NCI-H2196 (cell line): Measurements from ENCODE around the gene HIBADH.

Source experiments
- DNase-seq: peaks from one replicate; lab custom pipeline; 2025; ENCODE audit not compliant: unreplicated experiment; lab: John Stamatoyannopoulos, UW

The HIBADH gene

GRCh38 chr7:27662490-27663205 lies at the start of gene HIBADH:
Gene HIBADH, minus strand, starts transcription at chr7:27662883. Its CDS starts 95 bp downstream, at chr7:27662788.
- peak; percentile 98 for DNase-seq

DNA sequence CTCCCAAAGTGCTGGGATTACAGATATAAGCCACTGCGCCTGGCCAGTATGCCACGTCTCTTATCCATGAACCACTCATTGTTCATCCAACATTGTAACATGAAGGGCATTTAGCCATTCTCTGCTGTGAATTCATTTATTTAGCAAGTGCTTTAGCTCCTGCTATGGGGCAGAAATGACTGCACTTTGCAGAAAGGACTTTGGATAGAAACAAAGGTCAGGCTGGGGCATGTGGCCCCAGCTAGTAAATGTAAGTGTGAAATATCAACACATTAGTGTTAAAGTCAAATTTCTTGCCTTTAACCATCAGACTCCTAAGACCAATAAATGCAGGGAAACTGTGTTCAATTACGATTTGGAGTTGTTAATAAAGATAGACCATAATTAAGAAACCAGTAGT lies 49.5 kb upstream of the HIBADH start:
- DNase-seq, result no peak

DNA sequence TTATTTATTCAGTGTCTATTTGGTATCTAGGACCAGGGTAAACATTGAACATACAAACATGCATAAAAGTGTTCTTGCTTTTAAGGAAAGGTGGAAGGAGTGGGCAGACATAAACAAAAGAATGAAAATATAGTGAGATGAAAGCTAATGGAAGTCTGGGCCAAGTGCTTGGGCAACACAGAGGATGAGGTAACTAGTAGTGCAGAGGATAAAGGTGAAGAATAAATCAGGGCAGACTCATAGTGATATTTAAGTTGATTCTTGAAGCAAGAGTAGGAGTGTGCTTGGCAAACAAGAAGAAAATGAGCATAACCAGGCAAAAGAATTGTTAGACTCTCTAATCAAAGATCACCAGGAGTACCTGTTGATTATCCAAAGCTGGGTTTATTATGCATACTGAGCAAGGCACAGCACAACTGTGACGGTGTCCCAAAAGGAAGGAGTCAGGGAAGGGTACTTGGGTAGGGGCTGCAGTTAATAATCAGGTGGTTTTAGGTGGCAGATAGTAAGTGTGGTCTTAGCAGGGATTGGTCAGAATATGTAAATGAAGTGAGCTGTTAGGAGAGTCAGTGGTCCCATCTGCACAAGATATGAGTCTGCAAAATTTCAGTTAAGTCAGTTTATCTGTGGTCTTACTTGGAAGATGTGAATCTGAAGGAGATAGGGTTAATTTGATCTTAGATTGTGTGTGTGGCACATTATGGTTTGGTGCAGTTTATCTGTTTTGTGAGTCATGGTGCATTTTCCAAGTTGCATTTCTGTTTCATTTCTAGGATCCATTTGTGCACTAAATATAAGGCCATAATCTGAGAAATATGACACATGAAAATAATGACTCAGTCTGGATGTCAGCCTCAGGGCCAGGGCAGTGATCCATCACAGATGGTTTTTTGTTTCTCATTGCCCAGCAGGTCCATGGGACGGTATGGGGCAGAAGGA lies 46.7 kb upstream of the HIBADH start:
- no peak for DNase-seq

GRCh38 chr7:27708485-27708884 lies 45.8 kb upstream of the HIBADH start:
- DNase-seq, result no peak

DNA sequence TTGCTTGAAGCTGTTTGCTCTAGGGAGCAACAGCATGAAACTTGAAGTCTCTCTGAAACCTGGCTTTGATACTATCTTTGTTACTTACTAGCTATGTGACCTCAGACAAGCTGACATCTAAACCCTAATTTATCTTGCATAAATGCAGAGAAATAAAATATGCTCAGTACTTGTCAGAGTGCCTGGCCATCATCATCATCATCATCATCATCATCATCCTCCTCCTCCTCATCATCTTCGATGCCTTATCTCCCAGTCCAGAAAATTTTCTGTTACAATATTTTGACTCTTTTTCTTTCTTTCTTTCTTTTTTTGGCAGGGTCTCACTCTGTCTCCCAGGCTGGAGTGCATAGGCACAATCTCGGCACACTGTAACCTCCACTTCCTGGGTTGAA lies 42.5 kb upstream of the HIBADH start:
- no peak for DNase-seq

GRCh38 chr7:27704422-27705199 lies 41.9 kb upstream of the HIBADH start:
- DNase-seq, result no peak

DNA sequence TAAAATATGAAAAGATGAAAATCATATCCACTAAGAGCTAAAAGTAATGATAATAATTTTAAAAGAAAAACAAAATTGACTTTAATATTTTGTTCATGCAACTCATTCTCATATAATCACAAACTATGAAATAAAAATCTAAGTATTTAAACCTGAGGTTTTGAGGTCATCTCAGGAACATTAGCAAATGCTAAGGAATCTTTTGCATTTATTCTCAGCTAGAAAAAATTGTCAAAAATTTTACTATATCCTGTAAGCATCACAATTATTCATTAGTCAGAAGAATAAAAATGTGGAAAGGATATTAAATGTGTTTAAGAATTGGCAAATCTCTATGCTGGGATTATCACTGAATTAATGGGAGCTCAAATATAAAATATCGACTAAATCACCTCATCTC lies 40.5 kb upstream of the HIBADH start:
- DNase-seq, result no peak

DNA sequence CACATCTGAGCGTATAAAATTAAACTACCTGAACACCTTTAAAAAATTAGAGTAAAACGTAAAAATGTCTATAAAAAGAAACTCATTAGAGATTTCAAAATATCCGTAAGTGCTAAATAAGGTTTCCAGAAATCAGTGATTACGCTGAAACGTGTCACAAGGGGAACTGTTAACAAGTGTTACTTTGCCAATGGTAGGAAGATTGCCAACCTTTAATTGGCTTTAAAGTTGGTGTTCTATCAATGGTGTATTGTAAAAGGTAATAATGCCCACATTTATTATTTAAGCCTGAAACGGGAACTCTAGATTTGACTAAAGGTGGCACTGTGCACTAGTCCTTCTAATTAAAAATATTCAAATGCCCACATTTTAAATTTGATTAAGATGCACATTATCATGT lies 37.8 kb upstream of the HIBADH start:
- no peak for DNase-seq

DNA sequence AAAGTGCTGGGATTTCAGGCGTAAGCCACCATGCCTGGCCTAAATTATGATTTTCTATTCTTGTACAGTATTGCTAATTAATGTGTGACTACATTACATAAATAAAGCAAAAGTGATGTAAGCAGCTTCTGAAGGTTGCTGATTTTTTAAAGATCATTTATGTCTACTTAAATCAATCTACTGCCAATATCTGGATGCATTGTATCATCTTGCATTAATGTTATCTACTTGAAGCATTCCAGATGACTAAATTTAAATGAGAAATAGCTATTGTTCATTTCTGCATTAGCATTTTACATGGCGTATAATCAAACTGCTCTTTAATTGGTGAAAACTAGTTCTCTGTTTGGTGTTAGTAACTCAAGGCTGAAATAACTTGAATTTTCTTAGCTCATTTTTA lies 37.1 kb upstream of the HIBADH start:
- DNase-seq, result no peak

- no peak for DNase-seq
Measured at GRCh38 chr7:27697861-27698430, 35.3 kb upstream of the HIBADH start.

- DNase-seq, result no peak
Measured at GRCh38 chr7:27695096-27695495, 32.4 kb upstream of the HIBADH start.

- no peak for DNase-seq
Measured at GRCh38 chr7:27693794-27694193, 31.1 kb upstream of the HIBADH start.

- DNase-seq, result no peak
Measured at GRCh38 chr7:27690649-27691048, 28.0 kb upstream of the HIBADH start.

DNA sequence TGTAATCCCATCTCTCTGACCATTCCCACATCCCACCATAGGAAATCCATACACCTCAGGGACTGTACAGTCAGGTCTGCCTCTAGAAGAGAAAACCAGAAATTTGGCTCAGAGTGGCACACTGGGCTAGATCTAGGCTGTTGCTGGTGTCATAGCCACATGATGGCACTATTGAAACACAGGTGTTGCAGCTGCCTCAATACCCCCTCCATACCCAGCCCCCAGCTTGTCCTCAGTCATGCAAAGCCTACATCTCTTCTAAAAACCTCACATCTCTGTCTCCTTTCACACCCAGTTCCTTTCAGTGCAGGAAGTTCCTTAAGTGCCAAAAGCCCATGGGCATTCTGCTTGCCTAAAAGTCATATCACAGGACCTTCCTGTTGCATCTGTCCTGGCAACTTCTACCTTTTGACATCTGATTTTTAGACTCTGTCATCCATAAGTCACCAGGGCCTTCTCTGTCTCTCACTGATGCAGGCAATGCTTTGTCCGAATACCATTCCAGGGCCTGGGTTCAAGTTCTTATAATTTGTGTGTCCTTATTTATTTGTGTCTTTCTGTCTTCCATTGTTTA lies 27.0 kb upstream of the HIBADH start:
- no peak for DNase-seq

DNA sequence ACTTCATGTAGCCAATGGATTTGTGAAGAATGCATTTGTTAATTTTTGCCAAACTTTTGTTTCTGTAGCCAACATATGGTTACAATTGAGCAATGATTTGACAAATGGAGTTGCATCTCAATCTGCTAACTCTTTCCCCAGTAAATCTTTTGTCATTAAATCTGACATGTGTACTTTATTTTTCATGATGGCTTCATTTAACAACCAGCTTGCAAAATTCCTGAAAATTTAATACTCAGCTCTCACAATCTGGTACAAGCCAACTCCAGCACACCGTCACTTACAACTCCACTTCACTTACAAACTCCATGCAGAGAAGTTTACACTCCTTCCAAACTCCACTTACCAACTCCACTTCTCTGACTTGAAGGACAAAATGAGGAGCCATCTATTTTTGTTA lies 26.5 kb upstream of the HIBADH start:
- no peak for DNase-seq

GRCh38 chr7:27688646-27689045 lies 26.0 kb upstream of the HIBADH start:
- no peak for DNase-seq

GRCh38 chr7:27688056-27688455 lies 25.4 kb upstream of the HIBADH start:
- DNase-seq, result no peak

DNA sequence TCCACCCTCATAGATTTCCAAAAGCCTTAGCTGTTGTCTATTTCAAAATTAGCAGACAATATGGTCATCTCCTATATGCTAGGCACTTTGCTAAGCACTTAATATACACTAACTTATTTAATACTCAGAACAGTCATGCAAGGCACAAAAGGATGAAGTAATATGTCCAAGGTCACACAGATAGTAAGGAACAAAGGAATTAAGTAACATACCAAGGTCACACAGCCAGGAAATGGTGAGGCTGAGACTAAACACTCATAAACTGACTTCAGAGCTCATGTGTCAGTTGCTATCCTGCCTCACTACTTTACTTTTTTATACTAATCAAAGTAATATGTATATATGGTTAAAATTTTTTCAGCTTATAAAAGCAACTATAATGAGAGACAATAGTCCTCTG lies 23.6 kb upstream of the HIBADH start:
- DNase-seq, result no peak

DNA sequence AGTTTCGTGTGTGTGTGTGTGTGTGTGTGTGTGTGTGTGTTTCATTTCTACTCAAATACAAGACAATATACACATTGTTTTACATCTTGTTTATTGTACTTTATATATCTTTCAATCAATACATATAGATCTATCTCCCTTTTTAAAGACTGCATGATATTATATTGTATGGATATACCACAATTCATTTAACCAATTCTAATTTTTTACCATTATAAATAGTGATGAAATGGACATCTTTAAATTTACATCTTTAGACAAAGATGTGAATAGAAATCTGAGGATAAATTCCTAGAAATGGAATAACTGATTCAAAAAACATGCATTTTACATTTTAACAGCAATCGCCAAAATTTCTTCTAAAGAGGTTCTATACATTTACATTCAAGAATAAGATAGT lies 23.2 kb upstream of the HIBADH start:
- DNase-seq, result no peak

DNA sequence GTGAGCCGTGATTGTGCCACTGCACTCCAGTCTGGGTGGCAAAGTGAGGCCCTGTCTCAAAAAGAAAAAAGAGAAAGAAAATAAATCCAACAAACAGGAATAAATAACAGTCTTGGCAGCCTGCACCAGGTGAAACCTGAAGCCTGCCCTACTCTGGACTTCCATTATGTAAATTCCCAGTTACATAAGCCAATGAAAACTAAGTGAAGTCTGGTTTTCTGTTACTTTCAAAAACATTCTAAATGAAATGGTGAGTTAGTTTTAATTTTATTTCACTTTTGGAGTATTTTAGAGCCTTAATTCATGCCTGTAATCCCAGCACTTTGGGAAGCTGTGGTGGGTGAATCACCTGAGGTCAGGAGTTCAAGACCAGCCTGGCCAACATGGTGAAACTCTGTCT lies 22.5 kb upstream of the HIBADH start:
- DNase-seq, result peak; percentile 13

GRCh38 chr7:27684491-27684890 lies 21.8 kb upstream of the HIBADH start:
- no peak for DNase-seq
